ENCODE data around the gene SLC66A2. TPM values are rescaled to one million over a fixed set of nuclear protein-coding genes. Genes with fewer than 3 reads are reported as not detected.
"Not testable (repeated sequence)": the region's sequence is repeated elsewhere in the genome, so short reads cannot be mapped to it uniquely, and the experiment has no call there.

Gene SLC66A2
- total RNA-seq, 1 donor from 2014 or later = 25.4 TPM

DNA sequence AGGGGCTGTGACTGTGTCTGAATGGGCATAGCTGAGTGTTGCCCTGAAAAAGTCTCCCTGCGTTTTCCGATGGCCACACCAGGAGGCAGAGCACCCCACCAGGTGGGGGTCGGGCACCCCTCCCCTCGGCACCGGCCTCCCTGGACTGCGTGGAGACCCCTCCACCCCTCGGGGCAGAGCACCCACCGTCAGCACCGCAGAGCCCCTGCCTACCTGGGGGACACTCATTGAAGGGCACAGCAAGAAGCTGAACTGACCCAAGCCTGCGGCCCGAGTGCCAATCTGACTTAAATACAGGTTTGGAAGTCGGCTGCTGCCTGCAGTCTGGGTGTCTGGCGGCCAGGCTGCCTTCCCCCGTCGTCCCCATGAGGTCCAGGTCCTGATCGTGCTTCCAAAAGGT is 83.8 kb downstream of the SLC66A2 start:
- ATAC-seq (ENCODE audit: poor library complexity) = no peak
- DNase-seq = peak; percentile 24
- intact Hi-C loops (cut with DNase I) = no loop called here

GRCh38 chr18:79866889-79867574 is 84.4 kb downstream of the SLC66A2 start:
- no peak for ATAC-seq (ENCODE audit: poor library complexity)
- intact Hi-C loops (cut with DNase I) = no loop called here
- peak; percentile 13 for DNase-seq

- ATAC-seq (ENCODE audit: poor library complexity); DNase-seq; intact Hi-C loops (cut with DNase I): not testable (repeated sequence)
Observed at GRCh38 chr18:79865951-79866350, 85.5 kb downstream of the SLC66A2 start.

DNA sequence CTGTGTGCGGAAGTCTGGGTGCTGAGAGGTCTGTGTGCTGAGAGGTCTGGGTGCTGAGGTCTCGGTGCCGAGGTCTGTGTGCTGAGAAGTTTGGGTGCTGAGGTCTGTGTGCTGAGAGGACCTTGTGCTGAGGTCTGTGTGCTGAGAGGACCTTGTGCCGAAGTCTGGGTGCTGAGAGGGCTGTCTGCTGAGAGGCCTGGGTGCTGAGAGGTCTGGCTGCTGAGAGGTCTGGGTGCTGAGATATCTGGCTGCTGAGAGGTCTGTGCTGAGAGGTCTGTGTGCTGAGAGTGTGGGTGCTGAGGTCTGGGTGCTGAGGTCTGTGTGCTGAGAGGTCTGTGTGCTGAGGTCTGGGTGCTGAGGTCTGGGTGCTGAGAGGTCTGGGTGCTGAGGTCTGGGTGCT is 86.5 kb downstream of the SLC66A2 start:
- ATAC-seq (ENCODE audit: poor library complexity); intact Hi-C loops (cut with DNase I); DNase-seq: not testable (repeated sequence)

GRCh38 chr18:79864006-79864725 is 87.3 kb downstream of the SLC66A2 start:
- DNase-seq (no peak), ATAC-seq (ENCODE audit: poor library complexity) (no peak)
- intact Hi-C loops (cut with DNase I) = no loop called here

DNA sequence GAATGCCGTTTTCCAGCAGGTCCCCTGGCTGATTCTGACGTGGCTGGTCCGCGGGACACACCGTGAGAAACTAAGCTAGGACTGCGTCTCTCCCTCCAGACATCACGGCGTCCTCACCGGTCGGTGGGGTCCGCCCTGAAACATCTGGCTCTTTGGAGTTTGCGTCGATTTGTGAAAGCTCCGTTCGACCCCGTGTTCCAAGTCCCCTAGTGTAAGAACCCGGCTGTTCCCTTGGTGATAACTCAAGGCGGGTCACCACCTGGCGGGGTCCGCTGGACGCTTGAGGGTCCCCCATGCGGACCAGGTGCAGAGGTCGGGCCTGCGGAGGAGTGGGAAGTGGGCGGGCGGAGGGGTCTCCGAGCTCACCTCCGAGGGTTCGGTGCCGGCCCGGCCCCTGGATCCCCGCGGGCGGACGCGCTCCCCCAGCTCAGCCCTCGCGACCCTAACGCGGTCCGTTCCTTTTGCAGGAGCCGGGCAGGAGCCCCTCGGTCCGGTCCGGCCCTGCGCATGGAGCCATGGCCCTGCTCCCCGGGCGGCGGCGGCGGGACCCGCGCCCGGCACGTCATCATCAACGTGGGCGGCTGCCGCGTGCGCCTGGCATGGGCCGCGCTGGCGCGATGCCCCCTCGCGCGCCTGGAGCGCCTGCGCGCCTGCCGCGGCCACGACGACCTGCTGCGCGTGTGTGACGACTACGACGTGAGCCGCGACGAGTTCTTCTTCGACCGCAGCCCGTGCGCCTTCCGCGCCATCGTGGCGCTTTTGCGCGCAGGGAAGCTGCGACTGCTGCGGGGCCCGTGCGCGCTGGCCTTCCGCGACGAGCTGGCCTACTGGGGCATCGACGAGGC is 88.1 kb downstream of the SLC66A2 start:
- intact Hi-C loops (cut with DNase I) = no loop called here
- no peak for ATAC-seq (ENCODE audit: poor library complexity)
- DNase-seq = no peak

- intact Hi-C loops (cut with DNase I) = no loop called here
- ATAC-seq (ENCODE audit: poor library complexity) = no peak
- DNase-seq = no peak
Observed at GRCh38 chr18:79862562-79862961, 88.9 kb downstream of the SLC66A2 start.

DNA sequence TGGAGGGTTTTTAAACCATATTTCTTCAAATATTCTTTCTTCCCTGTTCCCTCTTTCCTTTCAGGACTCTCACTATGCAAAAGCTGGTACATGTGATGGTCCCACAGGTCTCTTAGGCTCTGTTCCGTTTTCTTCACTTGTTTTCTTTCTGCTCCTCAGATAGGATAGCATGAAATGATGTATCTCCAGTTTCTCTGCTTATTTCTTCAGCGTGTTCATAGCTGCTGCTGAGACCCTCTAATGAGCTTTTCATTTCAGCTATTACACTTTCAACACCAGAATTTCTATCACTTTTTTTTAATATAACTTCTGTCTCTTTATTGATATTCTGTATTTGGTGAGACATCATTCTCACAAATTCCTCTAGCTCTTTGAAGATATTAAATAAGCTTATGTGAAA is 89.8 kb downstream of the SLC66A2 start:
- no peak for ATAC-seq (ENCODE audit: poor library complexity)
- no peak for DNase-seq
- intact Hi-C loops (cut with DNase I) = no loop called here

GRCh38 chr18:79859314-79859713 is 92.1 kb downstream of the SLC66A2 start:
- DNase-seq (no peak), ATAC-seq (ENCODE audit: poor library complexity) (no peak)
- intact Hi-C loops (cut with DNase I) = no loop called here

- intact Hi-C loops (cut with DNase I) = no loop called here
- ATAC-seq (ENCODE audit: poor library complexity) (peak; percentile 41), DNase-seq (no peak)
Observed at GRCh38 chr18:79857082-79857671, 94.3 kb downstream of the SLC66A2 start.

GRCh38 chr18:79856119-79857007 is 95.1 kb downstream of the SLC66A2 start:
- DNase-seq = no peak
- intact Hi-C loops (cut with DNase I) = no loop called here
- ATAC-seq (ENCODE audit: poor library complexity) = no peak

DNA sequence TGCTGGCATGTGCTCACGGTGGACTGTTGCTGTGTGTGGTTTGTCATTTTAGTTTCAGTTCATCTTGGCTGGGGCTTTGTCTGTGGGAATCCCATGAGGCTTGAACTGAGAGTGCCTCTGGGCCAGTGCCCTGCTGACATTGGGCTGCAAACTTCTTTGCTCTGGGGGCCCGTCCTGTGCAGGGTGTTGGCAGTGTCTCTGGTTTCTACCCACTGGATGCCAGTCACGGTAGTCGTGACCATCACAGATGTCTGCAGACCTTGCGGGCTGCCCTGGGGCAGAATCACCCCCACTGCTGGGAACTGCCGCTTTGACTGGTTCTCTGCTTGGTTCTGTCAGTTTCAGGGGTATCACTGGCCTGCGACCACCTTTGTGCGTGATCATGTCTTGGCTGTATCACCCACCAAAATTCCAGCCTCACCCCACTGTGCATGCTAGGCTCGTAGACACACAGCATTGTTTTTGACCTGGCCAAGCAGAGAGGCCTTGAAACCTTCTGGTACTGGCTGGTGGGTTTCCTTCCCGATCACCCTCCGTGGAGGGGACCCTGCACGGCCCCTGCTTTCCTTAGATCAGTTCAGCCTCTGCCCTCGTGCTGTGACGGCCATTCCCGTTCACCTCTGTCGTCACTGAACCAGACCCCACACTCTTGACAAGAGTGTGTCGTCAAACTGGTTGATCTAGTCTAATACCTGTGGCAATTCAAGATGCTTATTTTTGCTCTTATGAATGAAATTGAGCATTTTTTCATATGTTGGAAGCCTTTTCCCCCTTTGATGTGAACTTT is 96.1 kb downstream of the SLC66A2 start:
- ATAC-seq (ENCODE audit: poor library complexity) (no peak), DNase-seq (no peak)
- intact Hi-C loops (cut with DNase I) = no loop called here

DNA sequence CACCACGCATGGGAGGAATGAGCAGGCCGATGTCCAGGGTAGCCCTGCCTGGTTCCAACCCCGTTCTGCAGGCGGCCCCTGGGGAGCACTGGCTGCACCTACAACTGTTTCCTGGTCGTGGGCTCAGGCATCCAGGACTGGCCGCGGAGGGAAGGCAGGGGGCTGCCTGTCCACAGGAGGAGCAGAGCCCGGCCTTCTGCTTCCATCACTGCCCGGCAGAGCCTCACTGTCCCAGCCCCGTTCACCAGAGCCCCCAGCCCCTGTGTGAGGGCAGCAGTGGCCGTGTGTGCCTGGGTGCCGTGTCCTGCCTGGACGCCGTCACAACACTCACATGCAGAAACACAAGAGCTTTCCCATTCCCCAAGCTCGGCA is 97.5 kb downstream of the SLC66A2 start:
- DNase-seq (no peak), ATAC-seq (ENCODE audit: poor library complexity) (no peak)
- intact Hi-C loops (cut with DNase I) = no loop called here

DNA sequence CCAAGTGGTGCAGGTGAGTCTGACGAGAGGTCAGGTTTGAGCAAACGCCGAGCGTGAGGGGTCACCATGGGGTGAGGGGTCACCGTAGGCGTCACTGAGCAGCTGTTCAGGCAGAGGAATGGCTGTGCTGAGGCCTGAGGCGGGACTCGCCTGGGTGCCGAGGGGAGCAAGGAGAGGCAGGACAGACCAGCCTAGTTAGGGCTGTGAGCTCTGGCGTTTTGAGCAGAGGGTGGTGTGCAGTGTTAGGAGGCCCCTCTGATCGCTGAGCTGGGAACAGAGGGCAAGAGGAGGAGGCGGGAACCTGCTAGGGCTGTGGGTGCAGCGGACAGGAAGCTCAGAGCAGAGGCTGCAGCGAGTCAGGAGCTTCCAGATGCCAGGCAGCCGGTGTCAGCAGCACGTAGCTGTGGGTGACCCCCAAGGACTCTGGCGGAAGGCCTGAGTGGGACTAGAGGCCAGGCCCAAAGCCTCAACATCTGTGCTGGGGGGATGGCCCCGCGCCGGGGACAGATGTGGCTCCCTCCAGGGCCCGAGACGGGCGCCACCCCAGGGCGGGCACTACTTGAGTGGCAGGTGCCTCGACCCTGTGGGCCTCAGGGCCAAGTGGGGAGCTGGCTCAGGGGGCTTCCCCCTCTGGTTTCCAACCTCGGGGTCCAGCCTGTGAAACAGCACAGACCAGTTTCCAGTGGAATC is 98.0 kb downstream of the SLC66A2 start:
- intact Hi-C loops (cut with DNase I) = no loop called here
- DNase-seq = no peak
- ATAC-seq (ENCODE audit: poor library complexity) = no peak

DNA sequence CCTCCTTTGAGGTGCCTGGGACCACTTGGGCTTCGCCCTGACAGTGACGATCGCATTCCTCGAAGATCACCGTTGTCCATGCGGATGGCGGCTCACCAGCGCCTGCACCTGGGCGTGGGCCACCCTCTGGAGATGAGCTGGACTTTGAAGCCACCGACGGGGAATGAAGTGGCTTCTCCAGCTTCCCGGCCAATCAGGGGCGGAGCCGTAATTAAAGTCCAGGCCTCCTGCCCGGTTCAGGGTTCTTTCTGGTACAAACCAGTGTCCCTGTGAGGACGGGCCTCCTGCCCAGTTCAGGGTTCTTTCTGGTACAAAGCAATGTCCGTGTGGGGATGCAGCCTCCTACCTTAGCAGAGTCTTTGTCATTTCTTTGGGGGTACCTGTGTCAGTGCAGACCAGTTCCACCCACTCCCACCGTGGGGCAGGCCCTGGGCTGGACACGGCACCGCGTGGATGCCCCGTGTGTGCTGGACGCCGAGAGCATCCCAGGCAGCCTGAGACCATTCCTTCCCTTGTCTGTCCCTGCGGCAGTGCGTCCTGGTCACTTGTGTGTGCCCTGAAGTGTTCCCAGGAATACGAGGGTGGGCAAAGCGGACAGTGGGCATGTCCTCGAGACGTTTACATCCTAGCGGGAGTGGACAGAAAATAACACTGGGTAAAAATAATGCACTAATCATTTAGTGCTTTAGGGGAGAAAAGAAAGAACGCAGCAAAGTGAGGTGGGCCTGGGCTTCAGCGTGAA is 98.7 kb downstream of the SLC66A2 start:
- no peak for ATAC-seq (ENCODE audit: poor library complexity)
- intact Hi-C loops (cut with DNase I) = no loop called here
- DNase-seq = no peak

Measured in Right ventricle myocardium superior (tissue), 1 donor.